Dermis microvascular lymphatic vessel endothelial cell (primary cell): Measurements from ENCODE around the gene PRAMEF6. TPM values are rescaled to one million over a fixed set of nuclear protein-coding genes. Genes with fewer than 3 reads are reported as not detected.
"Not testable (repeated sequence)": the region's sequence is repeated elsewhere in the genome, so short reads cannot be mapped to it uniquely, and the experiment has no call there.

Source experiments
- DNase-seq, 2 donors: peaks; one replicate each; pipeline versions ENCODE4 v3.0.0 to v3.0.0-alpha.2; 2010; ENCODE audit warnings: low read depth in 2 of 2
- total RNA-seq: library from RNA; depleted of rRNA; stranded (reverse); fragments of >200 nt; gene quantifications from 2 replicates; pipeline ENCODE4 v1.2.1, GENCODE V29; 2014

PRAMEF6 gene
- not detected in 2 replicates for total RNA-seq

GRCh38 chr1:12947480-12947879, at the start of gene PRAMEF6:
PRAMEF6 (minus strand) TSS chr1:12947580; CDS start chr1:12942518, 5,062 bp downstream.
- not testable (repeated sequence) for DNase-seq

GRCh38 chr1:12924368-12924767, 23.0 kb downstream of the PRAMEF6 start:
- DNase-seq: not testable (repeated sequence)

- DNase-seq: not testable (repeated sequence)
These were observed 25.6 kb downstream of the PRAMEF6 start for GRCh38 chr1:12921749-12922148.

GRCh38 chr1:12916310-12916709, 31.1 kb downstream of the PRAMEF6 start, which contains the start of gene PRAMEF7:
PRAMEF7 (plus strand) TSS chr1:12916610; CDS start chr1:12917693, 1,083 bp downstream.
- not testable (repeated sequence) for DNase-seq

- DNase-seq: not testable (repeated sequence)
These were observed 43.4 kb downstream of the PRAMEF6 start for GRCh38 chr1:12903793-12904572.

GRCh38 chr1:12899186-12899585, 48.2 kb downstream of the PRAMEF6 start:
- not testable (repeated sequence) for DNase-seq

- not testable (repeated sequence) for DNase-seq
These were observed 49.2 kb downstream of the PRAMEF6 start, which contains the start of gene PRAMEF10 for GRCh38 chr1:12898170-12898569. PRAMEF10 (minus strand) TSS chr1:12898270; CDS start chr1:12895847, 2,423 bp downstream.

Other genes starting within 250 kb of the PRAMEF6 start
- not detected in 2 replicates for gene AADACL3, start 231.5 kb downstream of the PRAMEF6 start, total RNA-seq
- gene CFAP107, start 201.4 kb downstream of the PRAMEF6 start, total RNA-seq: not detected in 2 replicates
- gene PRAMEF12, start 173.8 kb downstream of the PRAMEF6 start, total RNA-seq: not detected in 2 replicates
- gene PRAMEF1, start 156.2 kb downstream of the PRAMEF6 start, total RNA-seq: not detected in 2 replicates
- not detected in 2 replicates for gene PRAMEF11, start 116.2 kb downstream of the PRAMEF6 start, total RNA-seq
- not detected in 2 replicates for gene HNRNPCL1, start 98.9 kb downstream of the PRAMEF6 start, total RNA-seq
- not detected in 2 replicates for gene PRAMEF2, start 90.5 kb downstream of the PRAMEF6 start, total RNA-seq
- not detected in 2 replicates for gene PRAMEF4, start 61.4 kb downstream of the PRAMEF6 start, total RNA-seq
- gene PRAMEF10, start 49.3 kb downstream of the PRAMEF6 start, total RNA-seq: not detected in 2 replicates
- gene PRAMEF7, start 31.0 kb downstream of the PRAMEF6 start, total RNA-seq: not detected in 2 replicates
- not detected in 2 replicates for gene PRAMEF27, start 109.0 kb upstream of the PRAMEF6 start, total RNA-seq
- not detected in 2 replicates for gene HNRNPCL3, start 113.2 kb upstream of the PRAMEF6 start, total RNA-seq
- not detected in 2 replicates for gene PRAMEF25, start 123.2 kb upstream of the PRAMEF6 start, total RNA-seq
- not detected in 2 replicates for gene HNRNPCL2, start 169.3 kb upstream of the PRAMEF6 start, total RNA-seq
- gene PRAMEF26, start 208.4 kb upstream of the PRAMEF6 start, total RNA-seq: not detected in 2 replicates
- not detected in 2 replicates for gene HNRNPCL4, start 218.1 kb upstream of the PRAMEF6 start, total RNA-seq
- not detected in 2 replicates for gene PRAMEF9, start 224.3 kb upstream of the PRAMEF6 start, total RNA-seq